HG03066 (cell line): Measurements from ENCODE around the gene ITPR1.

Source experiments
- ATAC-seq: cut with Tn5 transposase; IDR thresholded peaks from one replicate; pipeline ENCODE4 v1.9.1; 2021; ENCODE audit warnings: low read depth; ENCODE audit not compliant: unreplicated experiment

Gene ITPR1

GRCh38 chr3:4672725-4673275 lies 179.7 kb downstream of the ITPR1 start:
- no peak for ATAC-seq

GRCh38 chr3:4674216-4674615 lies 181.1 kb downstream of the ITPR1 start:
- ATAC-seq, result no peak

- ATAC-seq, result no peak
Observed at GRCh38 chr3:4675704-4676103, 182.6 kb downstream of the ITPR1 start.

- ATAC-seq, result no peak
Observed at GRCh38 chr3:4678320-4678719, 185.2 kb downstream of the ITPR1 start.

- ATAC-seq, result no peak
Observed at GRCh38 chr3:4680227-4680691, 187.1 kb downstream of the ITPR1 start.

GRCh38 chr3:4680871-4681300 lies 187.7 kb downstream of the ITPR1 start:
- ATAC-seq, result no peak

GRCh38 chr3:4681301-4681700 lies 188.2 kb downstream of the ITPR1 start:
- no peak for ATAC-seq

GRCh38 chr3:4684117-4684516 lies 191.0 kb downstream of the ITPR1 start:
- ATAC-seq, result no peak

GRCh38 chr3:4684976-4685375 lies 191.8 kb downstream of the ITPR1 start:
- no peak for ATAC-seq

- ATAC-seq, result no peak
Observed at GRCh38 chr3:4685673-4686345, 192.7 kb downstream of the ITPR1 start.

GRCh38 chr3:4686619-4687018 lies 193.5 kb downstream of the ITPR1 start:
- no peak for ATAC-seq

GRCh38 chr3:4687167-4687566 lies 194.0 kb downstream of the ITPR1 start:
- ATAC-seq, result no peak

GRCh38 chr3:4687596-4687995 lies 194.4 kb downstream of the ITPR1 start:
- no peak for ATAC-seq

GRCh38 chr3:4688411-4688810 lies 195.3 kb downstream of the ITPR1 start:
- no peak for ATAC-seq

GRCh38 chr3:4689021-4689420 lies 195.9 kb downstream of the ITPR1 start:
- no peak for ATAC-seq

GRCh38 chr3:4690277-4690676 lies 197.1 kb downstream of the ITPR1 start:
- ATAC-seq, result no peak

GRCh38 chr3:4693620-4694019 lies 200.5 kb downstream of the ITPR1 start:
- peak; percentile 75 for ATAC-seq

GRCh38 chr3:4695846-4696245 lies 202.7 kb downstream of the ITPR1 start:
- no peak for ATAC-seq

GRCh38 chr3:4696266-4696665 lies 203.1 kb downstream of the ITPR1 start:
- no peak for ATAC-seq

GRCh38 chr3:4698125-4698821 lies 205.1 kb downstream of the ITPR1 start:
- ATAC-seq, result no peak

GRCh38 chr3:4703054-4703480 lies 209.9 kb downstream of the ITPR1 start:
- no peak for ATAC-seq

- no peak for ATAC-seq
Observed at GRCh38 chr3:4704552-4704951, 211.4 kb downstream of the ITPR1 start.
